IMR-90 (cell line): ENCODE results near the gene PXN. TPM values are rescaled to one million over a fixed set of nuclear protein-coding genes. Genes with fewer than 3 reads are reported as not detected.

Experiments
- CEBPB ChIP-seq: IDR thresholded peaks from 2 replicates; pipeline ENCODE4 v1.6.1; 2012; ENCODE audit warnings: low read depth, low read length, improper control_type of control experiment
- MAZ ChIP-seq: IDR thresholded peaks from 2 replicates; pipeline ENCODE4 v1.6.1; 2012; ENCODE audit warnings: low read depth, mild to moderate bottlenecking, low read length, improper control_type of control experiment, moderate library complexity, borderline replicate concordance
- RAD21 ChIP-seq: IDR thresholded peaks from 2 replicates; pipeline ENCODE4 v1.6.1; 2012; ENCODE audit warnings: low read length, improper control_type of control experiment
- polyA plus RNA-seq, 3 experiments: library from polyadenylated mRNA; depleted of rRNA; stranded (reverse); fragments of >200 nt; gene quantifications; 2 replicates each; pipeline ENCODE4 v1.2.3, GENCODE V29; 2012; ENCODE audit warnings: low replicate concordance in 1 of 3
- total RNA-seq: library from RNA; depleted of rRNA; stranded (reverse); fragments of >200 nt; gene quantifications from 2 replicates; pipeline ENCODE4 v1.2.3, GENCODE V29; 2012

Gene PXN
- total and polyA plus RNA-seq, 2 of the 4 experiments (the other 2 are of a cell fraction) = 46.6 to 134 TPM

- no peak for TF ChIP-seq CEBPB
- TF ChIP-seq RAD21 = no peak
- no peak for TF ChIP-seq MAZ
Measured at GRCh38 chr12:120227233-120228040, 38.1 kb downstream of the PXN start (continued).
